ENCODE data around the gene LCN12.

GRCh38 chr9:136926749-136927148 is 25.3 kb upstream of the LCN12 start:
- TF ChIP-seq CTCF (IDR thresholded peaks at IDR 0.05; ENCODE audit: low read depth, low read length, poor library complexity, severe bottlenecking) (no peak), EZH2phosphoT487 (IDR thresholded peaks at IDR 0.05; ENCODE audit: borderline replicate concordance, low read length) (no peak)

All from DOHH2 (cell line).